ENCODE results near the gene RAN. TPM values are rescaled to one million over a fixed set of nuclear protein-coding genes. Genes with fewer than 3 reads are reported as not detected.

RAN gene
- total and polyA plus RNA-seq, 8 donors, result 52.4 to 352 (median 198) TPM

- H3K4me3 ChIP-seq, result no peak overlapping the region
- peaks cover 0 to 42% (median 0%) of the 10 kb centered on the region in 3 donors for H3K27me3 ChIP-seq
- whole genome bisulfite sequencing, 5 donors, result 83 to 87% (median 86%) methylated on average over 18 to 23 of the region's 23 CpGs
- intact Hi-C loops (cut with DNase I; ENCODE audit: low total_unique reads), result no loop called here
- H3K27ac ChIP-seq, result no peak overlapping the region
- H3K4me1 ChIP-seq, result no peaks in the 10 kb centered on the region
- TF ChIP-seq POLR2AphosphoS5 (IDR thresholded peaks at IDR 0.05) (no peak), POLR2A (IDR thresholded peaks at IDR 0.05) (no peak), EP300 (IDR thresholded peaks at IDR 0.05) (no peak)
- TF ChIP-seq, protein P1, sequence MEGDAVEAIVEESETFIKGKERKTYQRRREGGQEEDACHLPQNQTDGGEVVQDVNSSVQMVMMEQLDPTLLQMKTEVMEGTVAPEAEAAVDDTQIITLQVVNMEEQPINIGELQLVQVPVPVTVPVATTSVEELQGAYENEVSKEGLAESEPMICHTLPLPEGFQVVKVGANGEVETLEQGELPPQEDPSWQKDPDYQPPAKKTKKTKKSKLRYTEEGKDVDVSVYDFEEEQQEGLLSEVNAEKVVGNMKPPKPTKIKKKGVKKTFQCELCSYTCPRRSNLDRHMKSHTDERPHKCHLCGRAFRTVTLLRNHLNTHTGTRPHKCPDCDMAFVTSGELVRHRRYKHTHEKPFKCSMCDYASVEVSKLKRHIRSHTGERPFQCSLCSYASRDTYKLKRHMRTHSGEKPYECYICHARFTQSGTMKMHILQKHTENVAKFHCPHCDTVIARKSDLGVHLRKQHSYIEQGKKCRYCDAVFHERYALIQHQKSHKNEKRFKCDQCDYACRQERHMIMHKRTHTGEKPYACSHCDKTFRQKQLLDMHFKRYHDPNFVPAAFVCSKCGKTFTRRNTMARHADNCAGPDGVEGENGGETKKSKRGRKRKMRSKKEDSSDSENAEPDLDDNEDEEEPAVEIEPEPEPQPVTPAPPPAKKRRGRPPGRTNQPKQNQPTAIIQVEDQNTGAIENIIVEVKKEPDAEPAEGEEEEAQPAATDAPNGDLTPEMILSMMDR (IDR thresholded peaks at IDR 0.05), result no peak
- H3K36me3 ChIP-seq, result no peaks in the 10 kb centered on the region
- no peak for DNase-seq
- peaks cover 0 to 8% (median 0%) of the 10 kb centered on the region in 4 donors for H3K9me3 ChIP-seq
These were observed 53.2 kb downstream of the RAN start for GRCh38 chr12:130924966-130925665.

- WGBS, 5 donors, result 53 to 75% (median 72%) methylated on average over 7 of the region's 7 CpGs
- Histone ChIP-seq H3K27ac (no peak overlapping the region), H3K4me3 (no peak overlapping the region), H3K4me1 (no peaks in the 10 kb centered on the region), H3K9me3 (peaks cover 0 to 8% (median 0%) of the 10 kb centered on the region in 4 donors), H3K36me3 (no peaks in the 10 kb centered on the region), H3K27me3 (peaks cover 0 to 46% (median 0%) of the 10 kb centered on the region in 3 donors)
- intact Hi-C loops (cut with DNase I; ENCODE audit: low total_unique reads), result no loop called here
- TF ChIP-seq EP300 (IDR thresholded peaks at IDR 0.05), result no peak
- TF ChIP-seq POLR2AphosphoS5 (IDR thresholded peaks at IDR 0.05), result no peak
- TF ChIP-seq, protein P1 (IDR thresholded peaks at IDR 0.05), result no peak
- DNase-seq, result no peak
These were observed 53.8 kb downstream of the RAN start for GRCh38 chr12:130925666-130926015.

Small RNA genes lying within 50 kb of the gene (small RNA-seq; reads per million reads assigned to genes)
- 0 reads per million in 4 donors for gene RF00019
- gene RNU6-1077P, result 0 reads per million in 4 donors

Other genes starting within 250 kb of the RAN start
- 10 to 100 TPM in 3 of 5 donors, 1 to 10 TPM in 2; 3.7 to 44.6 (median 11.4) TPM for gene RIMBP2, start 155.8 kb upstream of the RAN start, total RNA-seq
- gene RIMBP2, start 155.8 kb upstream of the RAN start, polyA plus RNA-seq, result 1 to 10 TPM in 2 of 3 donors, under 1 TPM in 1; 0.75 to 2.1 (median 1.5) TPM
- 10 to 100 TPM in 2 of 5 donors, 1 to 10 TPM in 3; 5.3 to 27.2 (median 9.0) TPM for gene STX2, start 32.8 kb upstream of the RAN start, total RNA-seq
- gene STX2, start 32.8 kb upstream of the RAN start, polyA plus RNA-seq, result 1 to 10 TPM; 7.4 to 9.3 (median 8.4) TPM
- gene ADGRD1, start 81.8 kb downstream of the RAN start, total RNA-seq, result 10 to 100 TPM; 14.8 to 43.8 (median 24.6) TPM
- 1 to 10 TPM; 3.7 to 5.0 (median 4.0) TPM for gene ADGRD1, start 81.8 kb downstream of the RAN start, polyA plus RNA-seq

Measured in stomach (tissue), 9 donors.